GM12878 (cell line): ENCODE results near the gene NLRC3. TPM values are rescaled to one million over a fixed set of nuclear protein-coding genes. Genes with fewer than 3 reads are reported as not detected.

Source experiments
- CEBPB ChIP-seq, 2 experiments: fragments of 150-350 bp in 1 of 2; IDR thresholded peaks; 2 replicates each; pipeline ENCODE4 v1.6.1; 2012 to 2014; ENCODE audit warnings: low read depth in 2 of 2, low read length in 2 of 2, borderline replicate concordance in 1 of 2, inconsistent platforms in 1 of 2
- CUX1 ChIP-seq: IDR thresholded peaks from 2 replicates; pipeline ENCODE4 v1.6.1; 2012; ENCODE audit warnings: improper control_type of control experiment, low read depth, low read length; ENCODE audit not compliant: insufficient replicate concordance
- NKRF ChIP-seq: fragments of 450-650 bp; conservative IDR thresholded peaks from 2 replicates; pipeline ENCODE4 v1.6.1; 2017; ENCODE audit warnings: mild to moderate bottlenecking, moderate library complexity
- RAD51 ChIP-seq: fragments of 450-650 bp; IDR thresholded peaks from 2 replicates; pipeline ENCODE4 v1.6.1; 2016; ENCODE audit warnings: moderate library complexity, mild to moderate bottlenecking, inconsistent platforms
- SRF ChIP-seq, 2 experiments: IDR thresholded peaks; 2 replicates each; pipeline ENCODE4 v1.6.1; 2011; ENCODE audit warnings: low read depth in 2 of 2, low read length in 2 of 2, mild to moderate bottlenecking in 1 of 2, moderate library complexity in 1 of 2
- STAT3 ChIP-seq: IDR thresholded peaks from 2 replicates; pipeline ENCODE4 v1.6.1; 2011; ENCODE audit warnings: low read depth, low read length, improper control_type of control experiment
- ZNF592 ChIP-seq: fragments of 450-650 bp; IDR thresholded peaks from 2 replicates; pipeline ENCODE4 v1.6.1; 2017; ENCODE audit warnings: mild to moderate bottlenecking, moderate library complexity
- polyA plus RNA-seq, 11 experiments: library from polyadenylated mRNA; depleted of rRNA in 4 of 11; unstranded in 6 of 11; stranded (reverse) in 5 of 11; fragments of >200 nt; fragmentation: Nextera tagmentation in 4 of 11; fragmentation: Illumina TruSeq in 1 of 11; extraction: Ambion mirVana in 4 of 11; extraction: Trizol in 1 of 11; gene quantifications; 1 replicate in 1 of 11; 2 replicates in 10 of 11; pipeline versions ENCODE4 v1.2.1 to v1.2.3, GENCODE V29; 2011 to 2016; ENCODE audit warnings: inconsistent platforms in 2 of 11, missing spikeins in 2 of 11, low read depth in 1 of 11
- total RNA-seq, 4 experiments: library from RNA; depleted of rRNA in 3 of 4; stranded (reverse); fragments of >200 nt in 3 of 4; fragmentation: Illumina TruSeq in 1 of 4; extraction: Trizol in 1 of 4; gene quantifications; 2 replicates each; pipeline versions ENCODE4 v1.2.1 to v1.2.3, GENCODE V29; 2013 to 2021

The NLRC3 gene
- total and polyA plus RNA-seq, 10 of the 15 experiments (the other 5 are each of a cell fraction or from before 2014, with no cell fraction given): 2.2 to 17.8 (median 7.6) TPM

GRCh38 chr16:3582276-3583165 lies 5.3 kb upstream of the NLRC3 start (continued):
- TF ChIP-seq CUX1: no peak
- TF ChIP-seq NKRF: no peak
- no peak for TF ChIP-seq CEBPB (IDR thresholded peaks at IDR 0.05; ENCODE audit: borderline replicate concordance in 1 of 2, low read depth in 2 of 2, low read length in 2 of 2)
- no peak for TF ChIP-seq ZNF592
- no peak for TF ChIP-seq STAT3
- TF ChIP-seq RAD51: no peak
- TF ChIP-seq SRF (IDR thresholded peaks at IDR 0.05; ENCODE audit: low read depth in 2 of 2, low read length in 2 of 2): no peak
